Measurements from ENCODE around the gene ZMYND11.
A peak's percentile ranks its signal among the peaks of the same experiment; 100 is the strongest.

Gene ZMYND11

GRCh38 chr10:154348-154747 lies 19.1 kb downstream of the ZMYND11 start:
- no peak for TF ChIP-seq CTCF (conservative IDR thresholded peaks at IDR 0.05)
- H3K27ac ChIP-seq, result no peak overlapping the region

DNA sequence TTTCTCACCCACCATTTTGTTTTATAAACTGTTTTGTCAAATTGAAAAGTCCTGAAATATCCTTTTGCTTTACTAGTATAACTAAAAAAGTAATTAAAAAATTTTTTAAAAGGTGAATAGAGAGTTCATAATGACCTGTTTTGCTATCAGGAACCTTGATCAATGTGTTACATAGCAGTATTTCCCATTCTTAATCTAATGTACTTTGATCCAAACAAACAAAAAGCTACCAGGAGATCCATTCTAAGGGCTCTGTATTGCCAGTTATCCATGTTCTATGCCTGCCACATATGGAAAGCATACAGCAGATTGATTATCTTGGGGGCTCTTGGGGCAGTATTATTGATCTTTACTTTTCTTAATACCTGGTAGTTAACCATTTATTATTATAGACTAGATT lies 32.1 kb downstream of the ZMYND11 start:
- TF ChIP-seq CTCF (conservative IDR thresholded peaks at IDR 0.05), result no peak
- H3K27ac ChIP-seq, result no peak overlapping the region

GRCh38 chr10:173741-174140 lies 38.5 kb downstream of the ZMYND11 start:
- no peak overlapping the region for H3K27ac ChIP-seq
- TF ChIP-seq CTCF (conservative IDR thresholded peaks at IDR 0.05), result no peak

DNA sequence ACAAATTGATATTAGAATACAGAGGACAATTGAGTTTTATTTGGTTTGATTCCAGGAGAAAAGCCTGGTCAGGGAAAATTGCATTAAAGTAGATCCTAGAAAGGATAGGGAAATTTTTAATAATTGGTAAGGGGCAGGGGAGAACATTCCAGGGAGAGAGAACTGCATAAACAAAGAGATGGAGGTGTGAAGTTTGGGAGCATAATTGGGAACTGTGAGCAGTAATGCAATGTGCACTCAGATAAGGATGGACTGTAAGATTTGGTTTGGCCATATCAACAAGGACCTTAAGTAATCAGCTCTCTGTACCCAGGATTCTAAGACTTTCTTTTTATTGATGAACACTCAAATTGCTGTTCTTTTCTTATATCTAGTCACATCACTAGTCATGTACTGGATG lies 41.4 kb downstream of the ZMYND11 start:
- H3K27ac ChIP-seq, result no peak overlapping the region
- no peak for TF ChIP-seq CTCF (conservative IDR thresholded peaks at IDR 0.05)

- peak; percentile 71 for TF ChIP-seq CTCF (conservative IDR thresholded peaks at IDR 0.05)
- no peak overlapping the region for H3K27ac ChIP-seq
Observed at GRCh38 chr10:178208-178607, 43.0 kb downstream of the ZMYND11 start.

DNA sequence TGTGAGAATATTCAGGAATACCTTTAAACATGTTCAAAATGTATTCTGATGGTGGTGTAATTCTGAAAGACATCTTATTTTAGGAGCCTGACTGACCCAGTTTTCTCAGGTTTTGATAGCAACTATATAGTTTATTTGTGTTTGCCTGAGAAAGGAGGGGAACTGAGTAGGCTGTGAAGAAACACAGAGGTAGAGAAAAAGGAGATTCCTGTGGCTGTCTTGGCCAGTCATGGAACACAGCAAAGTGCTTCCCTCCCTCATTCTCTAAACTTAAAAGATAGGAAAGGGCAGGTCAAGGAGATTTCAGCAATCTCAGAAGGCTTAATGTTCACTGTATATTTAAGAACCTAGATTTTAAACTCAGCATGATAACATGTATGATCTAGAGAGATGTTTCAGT lies 43.5 kb downstream of the ZMYND11 start:
- no peak overlapping the region for H3K27ac ChIP-seq
- TF ChIP-seq CTCF (conservative IDR thresholded peaks at IDR 0.05), result no peak

DNA sequence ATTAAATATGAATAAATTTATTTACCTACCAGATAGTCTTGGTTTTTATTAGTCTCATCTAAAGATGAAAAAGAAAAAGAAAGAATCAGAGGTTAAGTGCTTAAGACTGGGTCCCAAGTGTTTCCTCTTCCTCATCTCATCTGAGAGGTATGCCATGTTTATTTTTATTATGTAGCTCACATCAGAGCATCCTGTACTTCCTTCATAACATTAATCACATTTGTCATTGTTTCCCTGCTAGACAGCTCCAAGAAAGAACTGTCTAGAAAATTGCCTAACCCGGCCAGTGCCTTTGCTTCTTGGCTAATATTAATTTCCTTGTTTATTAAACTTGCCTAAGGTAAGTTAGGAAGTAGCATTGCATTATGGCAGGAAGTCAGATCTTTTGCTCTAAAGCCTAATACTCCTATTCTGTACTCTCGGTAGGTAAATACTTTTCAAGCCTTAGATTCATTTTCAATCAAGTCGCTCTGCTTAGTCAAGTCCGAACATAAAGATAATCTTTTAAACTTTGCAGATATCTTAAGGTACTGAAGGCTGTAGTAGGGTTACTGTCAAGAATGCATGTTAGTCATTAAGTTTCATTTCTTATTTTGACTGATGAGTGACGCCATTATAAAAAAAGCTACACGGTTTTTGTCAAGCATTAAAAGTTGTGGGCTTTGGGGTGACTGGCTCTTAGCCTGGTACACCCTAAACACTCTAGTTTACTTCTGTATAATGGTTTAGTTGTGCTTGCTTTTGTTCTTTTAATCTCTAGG lies 47.4 kb downstream of the ZMYND11 start:
- no peak overlapping the region; the same call in 1 of the 2 replicates for H3K27ac ChIP-seq
- TF ChIP-seq CTCF (conservative IDR thresholded peaks at IDR 0.05), result no peak

Data from VCaP (cell line).